HepG2 (cell line): ENCODE measurements around the gene TRMT1. TPM values are rescaled to one million over a fixed set of nuclear protein-coding genes. Genes with fewer than 3 reads are reported as not detected.

Experiments used
- ATM ChIP-seq: fragments of 450-650 bp; IDR thresholded peaks from 2 replicates; pipeline ENCODE4 v1.7.1; 2017; ENCODE audit warnings: mild to moderate bottlenecking, borderline replicate concordance
- BHLHE40 ChIP-seq: IDR thresholded peaks from 2 replicates; pipeline ENCODE4 v1.6.1; 2011; ENCODE audit warnings: low read length, improper control_type of control experiment
- CHCHD3 ChIP-seq: sonication (generic); formaldehyde crosslinking; IDR thresholded peaks from 2 replicates; pipeline ENCODE4 v1.8.0; 2022; ENCODE audit warnings: mild to moderate bottlenecking, missing genetic modification reagents, moderate library complexity
- DZIP1 ChIP-seq: sonication (generic); formaldehyde crosslinking; IDR thresholded peaks from 2 replicates; pipeline ENCODE4 v1.5.0; 2020; ENCODE audit warnings: mild to moderate bottlenecking, missing genetic modification reagents
- HINFP ChIP-seq: sonication (generic); formaldehyde crosslinking; IDR thresholded peaks from 2 replicates; pipeline ENCODE4 v1.4.0; 2020; ENCODE audit warnings: low read depth, mild to moderate bottlenecking, missing genetic modification reagents
- MAF1 ChIP-seq: sonication (generic); formaldehyde crosslinking; IDR thresholded peaks from 2 replicates; pipeline ENCODE4 v1.5.0; 2020; ENCODE audit warnings: missing genetic modification reagents, borderline replicate concordance
- NR2F1 ChIP-seq, 2 experiments: fragments of 450-650 bp in 1 of 2; formaldehyde crosslinking in 1 of 2; IDR thresholded peaks; 2 replicates each; pipeline versions ENCODE4 v1.5.0 to v1.6.1; 2016 to 2020; ENCODE audit warnings: mild to moderate bottlenecking in 1 of 2, missing compliant biosample characterization in 1 of 2, missing genetic modification reagents in 1 of 2, moderate library complexity in 1 of 2
- RFX1 ChIP-seq: fragments of 450-650 bp; IDR thresholded peaks from 2 replicates; pipeline ENCODE4 v1.6.1; 2017
- ZKSCAN5 ChIP-seq: sonication (generic); formaldehyde crosslinking; IDR thresholded peaks from 2 replicates; pipeline ENCODE4 v1.5.1; 2020; ENCODE audit warnings: mild to moderate bottlenecking, missing genetic modification reagents
- ZMYM2 ChIP-seq: sonication (generic); formaldehyde crosslinking; IDR thresholded peaks from 2 replicates; pipeline ENCODE4 v1.8.0; 2022; ENCODE audit warnings: mild to moderate bottlenecking, missing genetic modification reagents
- ZNF275 ChIP-seq: sonication (generic); formaldehyde crosslinking; IDR thresholded peaks from 2 replicates; pipeline ENCODE4 v1.8.0; 2022; ENCODE audit warnings: missing genetic modification reagents, mild to moderate bottlenecking, inconsistent platforms, borderline replicate concordance
- ZNF282 ChIP-seq: fragments of 450-650 bp; IDR thresholded peaks from 2 replicates; pipeline ENCODE4 v1.6.1; 2018; ENCODE audit not compliant: partially characterized antibody
- ZNF644 ChIP-seq: IDR thresholded peaks from 2 replicates; pipeline ENCODE4 v1.6.1; 2016; ENCODE audit warnings: low read depth
- ZNF652 ChIP-seq: IDR thresholded peaks from 2 replicates; pipeline ENCODE4 v1.6.1; 2016; ENCODE audit warnings: low read depth, borderline replicate concordance
- polyA plus RNA-seq, 8 experiments: library from polyadenylated mRNA; depleted of rRNA in 3 of 8; stranded (reverse) in 7 of 8; unstranded in 1 of 8; fragments of >200 nt; fragmentation: Illumina TruSeq in 4 of 8; extraction: Trizol in 4 of 8; gene quantifications; 2 replicates each; pipeline versions ENCODE4 v1.2.1 to v1.2.3, GENCODE V29; 2011 to 2016; ENCODE audit warnings: low read depth in 4 of 8, missing spikeins in 1 of 8, mixed read lengths in 1 of 8; ENCODE audit not compliant: insufficient read depth in 1 of 8
- total RNA-seq, 5 experiments: library from RNA; depleted of rRNA; stranded (reverse); fragments of >200 nt; fragmentation: Illumina TruSeq; extraction: Trizol; gene quantifications; 2 replicates each; pipeline ENCODE4 v1.2.3, GENCODE V29; 2016; ENCODE audit warnings: low read depth in 1 of 5
- TF ChIP-seq, protein P1 (sequence below): sonication (generic); formaldehyde crosslinking; IDR thresholded peaks from 2 replicates; pipeline ENCODE4 v1.8.0; 2022; ENCODE audit warnings: mild to moderate bottlenecking, missing genetic modification reagents, borderline replicate concordance
- TF ChIP-seq, protein P2 (sequence below): sonication (generic); formaldehyde crosslinking; IDR thresholded peaks from 2 replicates; pipeline ENCODE4 v1.5.0; 2020; ENCODE audit warnings: mild to moderate bottlenecking, missing genetic modification reagents, moderate library complexity
- TF ChIP-seq, protein P3 (sequence below): sonication (generic); formaldehyde crosslinking; IDR thresholded peaks from 2 replicates; pipeline ENCODE4 v1.8.0; 2022; ENCODE audit warnings: mild to moderate bottlenecking, missing genetic modification reagents
- TF ChIP-seq, protein P4 (sequence below): sonication (generic); formaldehyde crosslinking; IDR thresholded peaks from 2 replicates; pipeline ENCODE4 v1.5.0; 2020; ENCODE audit warnings: missing genetic modification reagents

TRMT1 gene
- total and polyA plus RNA-seq, 2 of the 13 experiments (the other 11 are each of a cell fraction or from before 2014, with no cell fraction given), result 35.5 to 44.1 TPM

DNA sequence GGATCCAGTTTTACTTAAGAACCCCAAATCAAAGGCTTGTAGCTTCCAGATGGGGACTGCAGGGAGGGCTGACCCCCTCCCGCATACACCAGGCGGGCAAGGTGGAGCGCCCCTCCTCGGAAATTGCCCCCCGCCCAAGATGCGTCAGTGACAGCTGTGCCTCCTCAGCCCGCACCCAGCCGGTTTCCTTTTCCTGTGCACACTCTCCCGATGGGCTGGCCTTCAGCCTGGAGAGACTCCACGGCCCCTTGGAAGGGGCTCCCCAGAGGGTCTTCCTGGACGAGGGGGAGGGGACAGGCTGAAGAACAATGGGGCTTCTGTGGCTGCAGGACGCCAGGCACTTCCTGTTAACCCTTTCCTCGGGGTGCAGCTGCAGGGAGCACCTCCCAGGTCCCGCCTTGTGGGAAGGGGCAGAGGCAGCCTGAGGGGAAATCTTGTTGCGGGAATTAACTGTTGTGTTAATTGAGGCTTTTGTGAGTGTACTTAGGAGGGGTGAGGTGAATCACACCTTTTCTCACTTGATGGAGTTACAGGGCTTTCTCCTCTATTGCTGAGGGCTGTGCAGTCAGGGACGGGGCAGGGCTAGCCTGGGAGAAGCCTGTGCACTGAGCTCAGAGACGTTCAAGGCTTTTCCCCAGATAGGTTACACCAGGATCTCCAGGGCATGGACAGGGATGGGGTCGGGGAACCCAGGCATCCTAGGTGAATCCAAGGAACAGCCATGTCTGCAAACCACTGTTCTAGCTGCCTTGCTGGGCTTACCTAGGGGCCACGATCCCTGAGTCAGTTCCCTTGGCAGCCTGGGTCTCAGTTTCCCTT lies 48.0 kb upstream of the TRMT1 start (continued):
- TF ChIP-seq HINFP, result no peak
- TF ChIP-seq ZMYM2 (CRISPR knock-in tag), result no peak
- TF ChIP-seq ZKSCAN5 (CRISPR knock-in tag), result no peak
- TF ChIP-seq MAF1 (CRISPR knock-in tag), result no peak
- TF ChIP-seq, protein P1, sequence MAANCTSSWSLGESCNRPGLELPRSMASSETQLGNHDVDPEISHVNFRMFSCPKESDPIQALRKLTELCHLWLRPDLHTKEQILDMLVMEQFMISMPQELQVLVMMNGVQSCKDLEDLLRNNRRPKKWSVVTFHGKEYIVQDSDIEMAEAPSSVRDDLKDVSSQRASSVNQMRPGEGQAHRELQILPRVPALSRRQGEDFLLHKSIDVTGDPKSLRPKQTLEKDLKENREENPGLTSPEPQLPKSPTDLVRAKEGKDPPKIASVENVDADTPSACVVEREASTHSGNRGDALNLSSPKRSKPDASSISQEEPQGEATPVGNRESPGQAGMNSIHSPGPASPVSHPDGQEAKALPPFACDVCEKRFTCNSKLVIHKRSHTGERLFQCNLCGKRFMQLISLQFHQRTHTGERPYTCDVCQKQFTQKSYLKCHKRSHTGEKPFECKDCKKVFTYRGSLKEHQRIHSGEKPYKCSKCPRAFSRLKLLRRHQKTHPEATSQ (CRISPR knock-in tag), result no peak
- TF ChIP-seq, protein P2, sequence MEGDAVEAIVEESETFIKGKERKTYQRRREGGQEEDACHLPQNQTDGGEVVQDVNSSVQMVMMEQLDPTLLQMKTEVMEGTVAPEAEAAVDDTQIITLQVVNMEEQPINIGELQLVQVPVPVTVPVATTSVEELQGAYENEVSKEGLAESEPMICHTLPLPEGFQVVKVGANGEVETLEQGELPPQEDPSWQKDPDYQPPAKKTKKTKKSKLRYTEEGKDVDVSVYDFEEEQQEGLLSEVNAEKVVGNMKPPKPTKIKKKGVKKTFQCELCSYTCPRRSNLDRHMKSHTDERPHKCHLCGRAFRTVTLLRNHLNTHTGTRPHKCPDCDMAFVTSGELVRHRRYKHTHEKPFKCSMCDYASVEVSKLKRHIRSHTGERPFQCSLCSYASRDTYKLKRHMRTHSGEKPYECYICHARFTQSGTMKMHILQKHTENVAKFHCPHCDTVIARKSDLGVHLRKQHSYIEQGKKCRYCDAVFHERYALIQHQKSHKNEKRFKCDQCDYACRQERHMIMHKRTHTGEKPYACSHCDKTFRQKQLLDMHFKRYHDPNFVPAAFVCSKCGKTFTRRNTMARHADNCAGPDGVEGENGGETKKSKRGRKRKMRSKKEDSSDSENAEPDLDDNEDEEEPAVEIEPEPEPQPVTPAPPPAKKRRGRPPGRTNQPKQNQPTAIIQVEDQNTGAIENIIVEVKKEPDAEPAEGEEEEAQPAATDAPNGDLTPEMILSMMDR (CRISPR knock-in tag), result peak; percentile 26; the same call in 1 of the 2 replicates
- TF ChIP-seq NR2F1 (CRISPR knock-in tag; IDR thresholded peaks at IDR 0.05), result no peak
- TF ChIP-seq, protein P3, sequence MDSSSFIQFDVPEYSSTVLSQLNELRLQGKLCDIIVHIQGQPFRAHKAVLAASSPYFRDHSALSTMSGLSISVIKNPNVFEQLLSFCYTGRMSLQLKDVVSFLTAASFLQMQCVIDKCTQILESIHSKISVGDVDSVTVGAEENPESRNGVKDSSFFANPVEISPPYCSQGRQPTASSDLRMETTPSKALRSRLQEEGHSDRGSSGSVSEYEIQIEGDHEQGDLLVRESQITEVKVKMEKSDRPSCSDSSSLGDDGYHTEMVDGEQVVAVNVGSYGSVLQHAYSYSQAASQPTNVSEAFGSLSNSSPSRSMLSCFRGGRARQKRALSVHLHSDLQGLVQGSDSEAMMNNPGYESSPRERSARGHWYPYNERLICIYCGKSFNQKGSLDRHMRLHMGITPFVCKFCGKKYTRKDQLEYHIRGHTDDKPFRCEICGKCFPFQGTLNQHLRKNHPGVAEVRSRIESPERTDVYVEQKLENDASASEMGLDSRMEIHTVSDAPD, result no peak
- TF ChIP-seq ZNF652 (CRISPR knock-in tag), result peak; percentile 100
- TF ChIP-seq CHCHD3 (CRISPR knock-in tag), result no peak
- peak; percentile 84; the same call in 1 of the 2 replicates for TF ChIP-seq DZIP1
- TF ChIP-seq ZNF644 (CRISPR knock-in tag), result no peak
- TF ChIP-seq RFX1, result no peak
- TF ChIP-seq ATM, result no peak
- TF ChIP-seq BHLHE40, result no peak
- no peak for TF ChIP-seq ZNF275
- TF ChIP-seq, protein P4, sequence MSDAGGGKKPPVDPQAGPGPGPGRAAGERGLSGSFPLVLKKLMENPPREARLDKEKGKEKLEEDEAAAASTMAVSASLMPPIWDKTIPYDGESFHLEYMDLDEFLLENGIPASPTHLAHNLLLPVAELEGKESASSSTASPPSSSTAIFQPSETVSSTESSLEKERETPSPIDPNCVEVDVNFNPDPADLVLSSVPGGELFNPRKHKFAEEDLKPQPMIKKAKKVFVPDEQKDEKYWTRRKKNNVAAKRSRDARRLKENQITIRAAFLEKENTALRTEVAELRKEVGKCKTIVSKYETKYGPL (CRISPR knock-in tag), result no peak
- no peak for TF ChIP-seq ZNF282
